Esophagus squamous epithelium (tissue), 4 donors: ENCODE results near the gene RBM20.

Experiments
- CTCF ChIP-seq, 6 experiments: fragments of 450-650 bp in 4 of 6; fragments of 200-600 bp in 2 of 6; sonication (generic) in 2 of 6; IDR thresholded peaks; one replicate each; pipeline ENCODE4 v1.5.1; 2016 to 2019; ENCODE audit warnings: antibody characterized with exemption in 6 of 6, mild to moderate bottlenecking in 4 of 6, moderate library complexity in 4 of 6
- POLR2A ChIP-seq, 4 donors: fragments of 450-650 bp; IDR thresholded peaks; one replicate each; pipeline ENCODE4 v1.6.1; 2017; ENCODE audit warnings: antibody characterized with exemption in 4 of 4, mild to moderate bottlenecking in 4 of 4, moderate library complexity in 3 of 4

- no peak for TF ChIP-seq CTCF (IDR thresholded peaks at IDR 0.05)
- no peak for TF ChIP-seq POLR2A (IDR thresholded peaks at IDR 0.05)
Observed at GRCh38 chr10:110876000-110876399, 231.9 kb downstream of the RBM20 start.
